NB4 (cell line): ENCODE measurements around the gene CTIF.

Source experiments
- MYC ChIP-seq: IDR thresholded peaks from 2 replicates; pipeline ENCODE4 v1.6.1; 2011; ENCODE audit warnings: low read depth, low read length
- POLR2A ChIP-seq: IDR thresholded peaks from 2 replicates; pipeline ENCODE4 v1.6.1; 2011; ENCODE audit warnings: mild to moderate bottlenecking; ENCODE audit not compliant: insufficient read length; ENCODE audit errors: extremely low read depth
- TF ChIP-seq, protein P1 (sequence below): IDR thresholded peaks from one replicate; pipeline ENCODE4 v1.5.1; 2012; ENCODE audit warnings: low read depth, low read length

DNA sequence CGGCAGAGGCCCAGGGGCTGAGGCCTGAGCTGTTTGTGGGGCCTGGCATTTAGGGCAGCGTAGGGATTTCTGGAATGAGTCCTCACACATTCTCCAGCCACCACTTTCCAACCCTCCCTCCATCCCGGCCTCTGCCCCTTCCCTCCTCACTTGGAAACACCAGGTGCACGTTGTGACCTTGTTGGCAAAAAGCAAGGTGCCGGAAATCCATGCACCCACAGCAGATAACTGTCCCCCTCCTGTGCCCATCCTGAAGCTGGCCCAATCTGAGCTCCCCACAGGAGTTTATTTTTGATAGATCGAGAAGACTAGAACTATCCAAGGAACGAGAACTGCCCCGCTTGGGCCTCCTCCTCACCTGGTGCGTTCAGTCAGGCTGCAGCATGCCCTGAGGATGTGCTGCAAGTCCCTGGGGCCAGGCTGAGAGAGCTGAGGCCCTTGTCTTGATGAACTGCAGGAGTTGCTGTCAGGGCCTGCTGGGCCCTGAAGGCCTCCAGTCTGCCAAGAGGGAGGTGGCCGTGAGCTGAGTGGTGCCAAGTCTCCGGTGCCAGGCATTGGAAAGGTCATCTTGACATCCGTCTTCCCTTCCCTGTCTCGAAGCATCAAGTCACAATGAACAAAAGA is 55.8 kb downstream of the CTIF start:
- TF ChIP-seq, protein P1, sequence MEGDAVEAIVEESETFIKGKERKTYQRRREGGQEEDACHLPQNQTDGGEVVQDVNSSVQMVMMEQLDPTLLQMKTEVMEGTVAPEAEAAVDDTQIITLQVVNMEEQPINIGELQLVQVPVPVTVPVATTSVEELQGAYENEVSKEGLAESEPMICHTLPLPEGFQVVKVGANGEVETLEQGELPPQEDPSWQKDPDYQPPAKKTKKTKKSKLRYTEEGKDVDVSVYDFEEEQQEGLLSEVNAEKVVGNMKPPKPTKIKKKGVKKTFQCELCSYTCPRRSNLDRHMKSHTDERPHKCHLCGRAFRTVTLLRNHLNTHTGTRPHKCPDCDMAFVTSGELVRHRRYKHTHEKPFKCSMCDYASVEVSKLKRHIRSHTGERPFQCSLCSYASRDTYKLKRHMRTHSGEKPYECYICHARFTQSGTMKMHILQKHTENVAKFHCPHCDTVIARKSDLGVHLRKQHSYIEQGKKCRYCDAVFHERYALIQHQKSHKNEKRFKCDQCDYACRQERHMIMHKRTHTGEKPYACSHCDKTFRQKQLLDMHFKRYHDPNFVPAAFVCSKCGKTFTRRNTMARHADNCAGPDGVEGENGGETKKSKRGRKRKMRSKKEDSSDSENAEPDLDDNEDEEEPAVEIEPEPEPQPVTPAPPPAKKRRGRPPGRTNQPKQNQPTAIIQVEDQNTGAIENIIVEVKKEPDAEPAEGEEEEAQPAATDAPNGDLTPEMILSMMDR: no peak
- no peak for TF ChIP-seq POLR2A
- no peak for TF ChIP-seq MYC
